ENCODE data around the gene RPL10. TPM values are rescaled to one million over a fixed set of nuclear protein-coding genes. Genes with fewer than 3 reads are reported as not detected.

Gene RPL10
- total RNA-seq, 6 experiments from 2014 or later, result 899 to 1,899 (median 1,157) TPM

DNA sequence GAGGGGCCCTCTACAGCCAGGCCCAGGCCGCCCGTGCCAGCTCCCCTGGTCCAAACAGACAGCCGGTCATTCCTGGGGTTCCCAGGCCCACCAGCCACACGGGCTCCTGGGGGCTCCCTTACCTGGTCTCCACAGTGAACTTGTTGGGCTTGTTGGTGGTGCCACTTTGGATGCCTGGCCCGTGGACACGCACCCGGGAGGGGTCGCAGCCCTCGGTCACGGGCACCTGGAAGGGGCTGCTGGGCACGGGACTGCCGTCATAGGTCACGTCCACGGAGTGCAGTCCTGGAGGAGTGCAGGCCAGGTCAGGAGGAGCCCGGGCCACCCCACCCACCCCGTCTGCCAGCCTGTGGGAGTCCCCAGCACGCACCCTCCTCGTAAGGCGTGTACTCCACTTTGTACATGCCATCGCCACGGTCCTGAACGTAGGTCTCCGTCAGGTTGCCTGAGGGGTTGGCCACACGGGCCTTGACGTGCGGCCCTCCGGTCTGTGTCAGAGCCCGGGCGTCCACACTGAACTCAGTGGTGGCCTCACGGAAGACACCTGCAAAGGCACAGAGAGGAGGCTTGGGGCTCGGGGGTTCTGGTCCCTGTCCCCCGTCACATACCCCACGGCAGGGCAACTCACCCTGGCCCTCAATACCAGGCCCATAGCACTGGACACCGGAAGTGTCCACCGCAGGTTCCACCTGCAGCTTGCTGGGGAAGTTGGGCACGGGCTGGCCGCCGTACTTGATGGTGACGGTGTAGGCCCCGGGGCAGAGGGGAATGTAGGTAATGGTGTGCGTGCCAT is 38.6 kb upstream of the RPL10 start:
- Histone ChIP-seq H3K4me3 (no peak overlapping the region), H3K27ac (peak overlapping the region in 1 of 3 donors; percentile 29), H3K9me3 (no peaks in the 10 kb centered on the region), H3K4me1 (peaks cover 0 to 5% (median 0%) of the 10 kb centered on the region in 4 donors), H3K27me3 (no peaks in the 10 kb centered on the region), H3K36me3 (peaks cover 0 to 3% (median 0%) of the 10 kb centered on the region in 4 donors)
- 92% methylated on average over 5 of the region's 41 CpGs for WGBS (ENCODE audit: insufficient coverage, low coverage, low lambda C conversion rate, missing lambda C conversion rate)
- no peak for DNase-seq
- ATAC-seq, result no peak
- intact Hi-C loops (cut with DNase I), result no loop called here
- no peak for TF ChIP-seq POLR2A (IDR thresholded peaks at IDR 0.05)
- TF ChIP-seq, protein P1, sequence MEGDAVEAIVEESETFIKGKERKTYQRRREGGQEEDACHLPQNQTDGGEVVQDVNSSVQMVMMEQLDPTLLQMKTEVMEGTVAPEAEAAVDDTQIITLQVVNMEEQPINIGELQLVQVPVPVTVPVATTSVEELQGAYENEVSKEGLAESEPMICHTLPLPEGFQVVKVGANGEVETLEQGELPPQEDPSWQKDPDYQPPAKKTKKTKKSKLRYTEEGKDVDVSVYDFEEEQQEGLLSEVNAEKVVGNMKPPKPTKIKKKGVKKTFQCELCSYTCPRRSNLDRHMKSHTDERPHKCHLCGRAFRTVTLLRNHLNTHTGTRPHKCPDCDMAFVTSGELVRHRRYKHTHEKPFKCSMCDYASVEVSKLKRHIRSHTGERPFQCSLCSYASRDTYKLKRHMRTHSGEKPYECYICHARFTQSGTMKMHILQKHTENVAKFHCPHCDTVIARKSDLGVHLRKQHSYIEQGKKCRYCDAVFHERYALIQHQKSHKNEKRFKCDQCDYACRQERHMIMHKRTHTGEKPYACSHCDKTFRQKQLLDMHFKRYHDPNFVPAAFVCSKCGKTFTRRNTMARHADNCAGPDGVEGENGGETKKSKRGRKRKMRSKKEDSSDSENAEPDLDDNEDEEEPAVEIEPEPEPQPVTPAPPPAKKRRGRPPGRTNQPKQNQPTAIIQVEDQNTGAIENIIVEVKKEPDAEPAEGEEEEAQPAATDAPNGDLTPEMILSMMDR (IDR thresholded peaks at IDR 0.05), result no peak

DNA sequence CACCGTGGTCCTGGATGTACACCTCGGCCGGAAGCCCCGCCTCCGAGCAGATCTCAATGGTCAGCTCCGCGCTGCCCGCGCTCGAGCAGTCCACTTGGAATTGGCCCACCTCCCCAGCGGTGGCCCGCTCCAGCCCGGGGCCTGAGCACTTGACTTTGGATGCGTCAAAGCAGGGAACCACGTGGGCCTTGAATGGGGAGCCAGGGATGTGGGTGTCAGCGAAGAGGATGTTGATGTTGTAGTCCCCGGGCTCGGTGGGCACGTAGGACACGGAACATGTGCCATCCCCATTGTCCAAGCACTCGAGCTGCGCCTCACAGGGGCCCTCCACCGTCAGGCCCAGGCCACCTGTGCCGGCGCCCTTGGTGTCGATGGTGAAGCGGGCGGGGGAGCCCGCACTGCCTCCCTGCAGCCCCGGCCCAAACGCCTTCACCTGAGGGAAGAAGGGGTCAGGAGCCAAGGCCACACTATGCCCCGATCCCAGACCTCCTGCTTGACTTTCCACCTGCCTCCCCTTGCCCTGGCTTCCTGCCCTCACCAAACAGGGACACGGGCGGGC is 37.9 kb upstream of the RPL10 start:
- H3K4me3 ChIP-seq, result no peak overlapping the region
- WGBS (ENCODE audit: insufficient coverage, low coverage, low lambda C conversion rate, missing lambda C conversion rate), result 77% methylated on average over 5 of the region's 34 CpGs
- H3K27me3 ChIP-seq, result no peaks in the 10 kb centered on the region
- peaks cover 0 to 3% (median 0%) of the 10 kb centered on the region in 4 donors for H3K36me3 ChIP-seq
- intact Hi-C loops (cut with DNase I), result no loop called here
- no peak overlapping the region for H3K27ac ChIP-seq
- DNase-seq (no peak), ATAC-seq (no peak)
- peaks cover 0 to 5% (median 0%) of the 10 kb centered on the region in 4 donors for H3K4me1 ChIP-seq
- TF ChIP-seq, protein P1 (IDR thresholded peaks at IDR 0.05), result no peak
- TF ChIP-seq POLR2A (IDR thresholded peaks at IDR 0.05), result no peak
- no peaks in the 10 kb centered on the region for H3K9me3 ChIP-seq

DNA sequence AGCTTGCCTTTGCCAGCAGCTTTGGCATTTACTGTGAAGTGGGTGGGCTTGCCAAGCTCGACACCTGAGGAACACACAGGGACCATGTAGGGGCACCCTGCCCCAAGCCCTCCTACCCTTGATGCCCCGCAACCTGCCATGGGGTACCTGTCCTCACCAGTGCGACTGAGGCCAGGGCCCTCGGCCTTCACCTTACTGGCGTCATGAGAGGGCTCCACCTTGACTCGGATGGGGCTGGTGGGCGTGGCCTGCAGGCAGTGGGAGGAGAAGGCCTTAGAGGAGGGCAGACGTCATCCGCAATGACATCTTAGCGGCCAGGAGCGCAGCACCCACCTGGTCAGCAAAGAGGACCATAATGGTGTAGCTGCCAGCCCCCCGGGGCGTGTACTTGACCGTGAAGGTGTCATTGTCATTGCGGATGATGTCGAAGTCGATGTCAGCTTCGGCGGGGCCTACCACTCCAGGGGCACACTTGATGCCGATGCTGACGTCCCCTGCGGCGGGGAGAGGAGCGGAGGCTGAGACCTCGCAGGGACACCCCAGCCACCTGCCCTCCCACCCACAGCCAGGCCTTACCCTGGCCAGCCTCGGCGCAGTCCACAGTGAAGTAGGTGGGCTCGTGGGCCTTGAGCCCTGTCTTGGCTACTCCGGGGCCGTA is 36.0 kb upstream of the RPL10 start:
- no peak for DNase-seq
- H3K4me3 ChIP-seq, result no peak overlapping the region
- no peak for TF ChIP-seq POLR2A (IDR thresholded peaks at IDR 0.05)
- TF ChIP-seq, protein P1 (IDR thresholded peaks at IDR 0.05), result no peak
- no peak overlapping the region for H3K27ac ChIP-seq
- H3K36me3 ChIP-seq, result peaks cover 0 to 3% (median 0%) of the 10 kb centered on the region in 4 donors
- WGBS (ENCODE audit: insufficient coverage, low coverage, low lambda C conversion rate, missing lambda C conversion rate), result no CpG with 5 or more reads among the region's 30 CpGs
- peaks cover 0 to 5% (median 0%) of the 10 kb centered on the region in 4 donors for H3K4me1 ChIP-seq
- intact Hi-C loops (cut with DNase I), result no loop called here
- no peaks in the 10 kb centered on the region for H3K27me3 ChIP-seq
- no peak for ATAC-seq
- H3K9me3 ChIP-seq, result no peaks in the 10 kb centered on the region

DNA sequence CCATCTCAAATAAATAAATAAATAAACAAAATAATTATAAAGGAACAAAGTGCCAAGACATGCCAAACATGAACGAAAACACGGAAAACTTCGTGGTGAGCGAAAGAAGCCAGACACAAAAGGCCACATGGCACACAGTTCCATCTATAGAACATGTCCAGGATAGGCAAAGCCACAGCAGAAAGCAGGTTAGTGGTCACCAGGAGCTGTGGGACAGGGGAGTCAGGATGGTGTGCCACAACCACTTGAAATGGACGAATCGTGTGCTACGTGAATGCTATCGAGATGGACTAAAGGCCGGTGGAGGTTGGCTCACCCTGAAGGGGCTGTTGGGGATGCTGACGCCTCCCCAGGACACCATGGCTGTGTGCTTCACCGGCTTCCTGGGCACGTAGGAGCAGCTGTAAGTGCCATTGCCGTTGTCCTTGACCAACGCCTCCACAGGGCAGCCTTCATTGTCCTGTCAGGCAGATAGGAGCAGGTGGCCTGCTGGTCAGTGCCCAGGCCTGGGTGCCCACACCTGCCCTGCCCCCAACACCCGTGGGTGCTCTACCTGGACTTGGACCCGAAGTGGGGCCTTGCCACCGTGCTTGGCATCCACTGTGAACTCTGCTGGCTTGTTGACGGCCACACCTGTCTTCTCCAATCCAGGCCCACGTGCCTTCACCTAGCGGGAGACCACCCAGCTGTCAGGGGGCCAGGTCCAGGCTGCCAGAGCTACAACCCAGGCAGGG is 34.3 kb upstream of the RPL10 start:
- no peak overlapping the region for H3K27ac ChIP-seq
- TF ChIP-seq, protein P1 (IDR thresholded peaks at IDR 0.05), result no peak
- no peak for TF ChIP-seq POLR2A (IDR thresholded peaks at IDR 0.05)

More for the DNA sequence above, 34.3 kb upstream of the RPL10 start:
- no peaks in the 10 kb centered on the region for H3K27me3 ChIP-seq
- H3K9me3 ChIP-seq, result no peaks in the 10 kb centered on the region
- no peak overlapping the region for H3K4me3 ChIP-seq
- ATAC-seq (no peak), DNase-seq (no peak)
- WGBS (ENCODE audit: insufficient coverage, low coverage, low lambda C conversion rate, missing lambda C conversion rate), result 63% methylated on average over 8 of the region's 20 CpGs
- intact Hi-C loops (cut with DNase I), result no loop called here
- H3K36me3 ChIP-seq, result peaks cover 0 to 3% (median 0%) of the 10 kb centered on the region in 4 donors
- no peaks in the 10 kb centered on the region for H3K4me1 ChIP-seq

All from right lobe of liver (tissue), 6 donors.